HFFc6 (cell line): ENCODE measurements around the gene VAT1. TPM values are rescaled to one million over a fixed set of nuclear protein-coding genes. Genes with fewer than 3 reads are reported as not detected.

Source experiments
- DNase-seq: peaks from one replicate; pipeline ENCODE4 v3.0.0-alpha.2; 2018
- H3K27ac Mint-ChIP-seq: 2 replicates; pipeline ENCODE4 v1.8.0; 2020; ENCODE audit warnings: mild to moderate bottlenecking, mixed read lengths
- H3K27me3 Mint-ChIP-seq: 2 replicates; pipeline ENCODE4 v1.8.0; 2021; ENCODE audit warnings: mild to moderate bottlenecking, moderate library complexity, mixed read lengths; ENCODE audit not compliant: insufficient read depth
- H3K36me3 Mint-ChIP-seq: 2 replicates; pipeline ENCODE4 v1.8.0; 2021; ENCODE audit warnings: low read depth, mixed read lengths
- H3K4me1 Mint-ChIP-seq: 2 replicates; pipeline ENCODE4 v1.8.0; 2020; ENCODE audit warnings: low read depth, mixed read lengths
- H3K4me3 Mint-ChIP-seq: 2 replicates; pipeline ENCODE4 v1.8.0; 2020; ENCODE audit warnings: mild to moderate bottlenecking, moderate library complexity, mixed read lengths
- H3K9me3 Mint-ChIP-seq: 2 replicates; pipeline ENCODE4 v1.8.0; 2020; ENCODE audit warnings: mild to moderate bottlenecking, mixed read lengths
- CTCF ChIP-seq: fragments of 200-600 bp; sonication (generic); IDR thresholded peaks from 2 replicates; pipeline ENCODE4 v1.5.0; 2021; ENCODE audit warnings: antibody characterized with exemption, mild to moderate bottlenecking
- total RNA-seq, 6 experiments: library from RNA; stranded (reverse); fragmentation: NEBNext Ultra II Directional; extraction: Animal tissue kit (Norgen Biotek cat#: 25700); gene quantifications; 2 replicates in 1 of 6; 3 replicates in 5 of 6; pipeline ENCODE4 v1.2.3, GENCODE V29; 2021

Gene VAT1
- total RNA-seq, 6 experiments from 2014 or later = 150 to 274 (median 244) TPM

- no peak for TF ChIP-seq CTCF
- Mint-ChIP-seq H3K9me3 (peaks cover 4% of the 10 kb centered on the region; the same call in 1 of the 2 replicates), H3K4me3 (no peak overlapping the region), H3K36me3 (peaks cover 6% of the 10 kb centered on the region), H3K4me1 (peaks cover 7% of the 10 kb centered on the region), H3K27ac (no peak overlapping the region), H3K27me3 (peaks cover 4% of the 10 kb centered on the region)
- no peak for DNase-seq
These were observed 53.1 kb downstream of the VAT1 start for GRCh38 chr17:42969001-42969581.

- DNase-seq = no peak
- H3K9me3 Mint-ChIP-seq = peaks cover 4% of the 10 kb centered on the region; the same call in 1 of the 2 replicates
- H3K27ac Mint-ChIP-seq = no peak overlapping the region
- peaks cover 13% of the 10 kb centered on the region for H3K36me3 Mint-ChIP-seq
- no peak overlapping the region for H3K4me3 Mint-ChIP-seq
- H3K27me3 Mint-ChIP-seq = peaks cover 4% of the 10 kb centered on the region
- no peak for TF ChIP-seq CTCF
- H3K4me1 Mint-ChIP-seq = peaks cover 15% of the 10 kb centered on the region
These were observed 54.3 kb downstream of the VAT1 start for GRCh38 chr17:42967925-42968324.

Other genes with a start within 250 kb of the VAT1 start
- gene VPS25, start 248.9 kb downstream of the VAT1 start, total RNA-seq = 10 to 100 TPM; 79.3 to 94.5 (median 90.5) TPM
- gene WNK4, start 241.8 kb downstream of the VAT1 start, total RNA-seq = 10 to 100 TPM; 22.2 to 33.0 (median 24.3) TPM
- gene COA3, start 223.7 kb downstream of the VAT1 start, total RNA-seq = 10 to 100 TPM; 52.8 to 67.3 (median 61.1) TPM
- under 1 TPM in 1 of 6 experiments, not detected in 5; 0.19 TPM for gene CNTD1, start 223.5 kb downstream of the VAT1 start, total RNA-seq
- 100 to 1,000 TPM in 3 of 6 experiments, 10 to 100 TPM in 3; 95.6 to 113 (median 99.9) TPM for gene BECN1, start 198.1 kb downstream of the VAT1 start, total RNA-seq
- gene PSME3, start 189.0 kb downstream of the VAT1 start, total RNA-seq = 100 to 1,000 TPM; 153 to 184 (median 162) TPM
- under 1 TPM; 0.20 to 0.78 (median 0.41) TPM for gene AOC2, start 177.8 kb downstream of the VAT1 start, total RNA-seq
- gene AOC3, start 171.2 kb downstream of the VAT1 start, total RNA-seq = under 1 TPM in 4 of 6 experiments, not detected in 2; 0.05 to 0.14 (median 0.06) TPM
- gene G6PC1, start 121.6 kb downstream of the VAT1 start, total RNA-seq = not detected
- 10 to 100 TPM; 42.5 to 54.5 (median 47.1) TPM for gene AARSD1, start 57.9 kb downstream of the VAT1 start, total RNA-seq
- gene PTGES3L, start 42.3 kb downstream of the VAT1 start, total RNA-seq = 1 to 10 TPM in 4 of 6 experiments, under 1 TPM in 2; 0.87 to 1.3 (median 1.1) TPM
- 10 to 100 TPM in 5 of 6 experiments, 1 to 10 TPM in 1; 9.9 to 14.6 (median 10.3) TPM for gene RUNDC1, start 41.8 kb downstream of the VAT1 start, total RNA-seq
- 1,000 to 10,000 TPM; 1,047 to 1,349 (median 1,243) TPM for gene RPL27, start 24.0 kb downstream of the VAT1 start, total RNA-seq
- 10 to 100 TPM in 4 of 6 experiments, 1 to 10 TPM in 2; 6.3 to 22.4 (median 18.8) TPM for gene IFI35, start 15.6 kb downstream of the VAT1 start, total RNA-seq
- under 1 TPM; 0.14 to 0.43 (median 0.37) TPM for gene RND2, start 2.8 kb upstream of the VAT1 start, total RNA-seq
- 10 to 100 TPM; 10.5 to 24.7 (median 22.5) TPM for gene BRCA1, start 103.0 kb upstream of the VAT1 start, total RNA-seq
- 100 to 1,000 TPM; 104 to 123 (median 118) TPM for gene NBR1, start 148.8 kb upstream of the VAT1 start, total RNA-seq
- 10 to 100 TPM; 12.0 to 17.5 (median 15.5) TPM for gene TMEM106A, start 189.5 kb upstream of the VAT1 start, total RNA-seq
- not detected for gene CCDC200, start 206.2 kb upstream of the VAT1 start, total RNA-seq
- gene RNU2-1, start 211.6 kb upstream of the VAT1 start, total RNA-seq = 1,000 to 10,000 TPM; 2,816 to 4,226 (median 3,242) TPM